NCI-H1436 (cell line): Measurements from ENCODE around the gene DTYMK.
"Not testable (repeated sequence)": the region's sequence is repeated elsewhere in the genome, so short reads cannot be mapped to it uniquely, and the experiment has no call there.

Source experiments
- DNase-seq: peaks from one replicate; lab custom pipeline; 2025; lab: John Stamatoyannopoulos, UW

The DTYMK gene

GRCh38 chr2:241686650-241687425 is at the start of gene DTYMK:
TSS of gene DTYMK (minus strand) at chr2:241686815. CDS start at chr2:241686783, 32 bp downstream.
- DNase-seq, result peak; percentile 94

- DNase-seq, result no peak
Measured at GRCh38 chr2:241736111-241736510, 49.5 kb upstream of the DTYMK start.

- peak; percentile 91 for DNase-seq
Measured at GRCh38 chr2:241734467-241735208, 48.0 kb upstream of the DTYMK start, which contains the start of gene D2HGDH. TSS of gene D2HGDH (plus strand) at chr2:241734630. CDS start at chr2:241735225, 595 bp downstream.

GRCh38 chr2:241734208-241734466 is 47.5 kb upstream of the DTYMK start:
- no peak for DNase-seq

- no peak for DNase-seq
Measured at GRCh38 chr2:241733391-241734207, 47.0 kb upstream of the DTYMK start.

GRCh38 chr2:241732513-241733186 is 46.0 kb upstream of the DTYMK start:
- not testable (repeated sequence) for DNase-seq

- no peak for DNase-seq
Measured at GRCh38 chr2:241730671-241731293, 44.2 kb upstream of the DTYMK start.

- no peak for DNase-seq
Measured at GRCh38 chr2:241729868-241730267, 43.3 kb upstream of the DTYMK start.

GRCh38 chr2:241728627-241729026 is 42.0 kb upstream of the DTYMK start:
- DNase-seq, result no peak

GRCh38 chr2:241728000-241728399 is 41.4 kb upstream of the DTYMK start:
- DNase-seq, result no peak

- no peak for DNase-seq
Measured at GRCh38 chr2:241726459-241726858, 39.8 kb upstream of the DTYMK start.

- no peak for DNase-seq
Measured at GRCh38 chr2:241724975-241725870, 38.6 kb upstream of the DTYMK start.

- DNase-seq, result no peak
Measured at GRCh38 chr2:241724259-241724974, 37.8 kb upstream of the DTYMK start.

- no peak for DNase-seq
Measured at GRCh38 chr2:241722896-241723454, 36.4 kb upstream of the DTYMK start.

- no peak for DNase-seq
Measured at GRCh38 chr2:241721852-241722251, 35.2 kb upstream of the DTYMK start.

GRCh38 chr2:241720560-241720959 is 33.9 kb upstream of the DTYMK start:
- no peak for DNase-seq

- no peak for DNase-seq
Measured at GRCh38 chr2:241720099-241720498, 33.5 kb upstream of the DTYMK start.

GRCh38 chr2:241719093-241719492 is 32.5 kb upstream of the DTYMK start:
- DNase-seq, result no peak

GRCh38 chr2:241708879-241709278 is 22.3 kb upstream of the DTYMK start:
- DNase-seq, result no peak

- no peak for DNase-seq
Measured at GRCh38 chr2:241706537-241706936, 19.9 kb upstream of the DTYMK start.
